HepG2 (cell line): Measurements from ENCODE around the gene KDM7A. TPM values are rescaled to one million over a fixed set of nuclear protein-coding genes. Genes with fewer than 3 reads are reported as not detected.
A peak's percentile ranks its signal among the peaks of the same experiment; 100 is the strongest.

Experiments
- NFAT5 ChIP-seq: sonication (generic); formaldehyde crosslinking; IDR thresholded peaks from 2 replicates; pipeline ENCODE4 v1.4.0; 2020; ENCODE audit warnings: missing genetic modification reagents
- PHF5A ChIP-seq: IDR thresholded peaks from one replicate; pipeline ENCODE4 v1.6.1; 2018; ENCODE audit warnings: low read depth, missing genetic modification reagents; ENCODE audit not compliant: unreplicated experiment
- RERE ChIP-seq: IDR thresholded peaks from 2 replicates; pipeline ENCODE4 v1.6.1; 2016; ENCODE audit warnings: low read depth, missing genetic modification reagents, missing compliant biosample characterization
- SMC3 ChIP-seq: IDR thresholded peaks from 2 replicates; pipeline ENCODE4 v1.6.1; 2011; ENCODE audit warnings: low read length, improper control_type of control experiment
- TRAFD1 ChIP-seq: sonication (generic); formaldehyde crosslinking; IDR thresholded peaks from 2 replicates; pipeline ENCODE4 v1.5.1; 2020; ENCODE audit warnings: missing genetic modification reagents, mild to moderate bottlenecking, borderline replicate concordance
- ZBTB43 ChIP-seq: sonication (generic); formaldehyde crosslinking; conservative IDR thresholded peaks from 2 replicates; pipeline ENCODE4 v1.4.0; 2020; ENCODE audit warnings: missing genetic modification reagents
- ZNF143 ChIP-seq: sonication (generic); formaldehyde crosslinking; IDR thresholded peaks from 2 replicates; pipeline ENCODE4 v1.4.0; 2020; ENCODE audit warnings: missing genetic modification reagents
- ZNF816 ChIP-seq: sonication (generic); formaldehyde crosslinking; IDR thresholded peaks from 2 replicates; pipeline ENCODE4 v1.8.0; 2022; ENCODE audit warnings: missing genetic modification reagents, mild to moderate bottlenecking, borderline replicate concordance
- ZSCAN22 ChIP-seq: sonication (generic); formaldehyde crosslinking; IDR thresholded peaks from 2 replicates; pipeline ENCODE4 v1.4.0; 2020; ENCODE audit warnings: mild to moderate bottlenecking, missing genetic modification reagents
- polyA plus RNA-seq, 8 experiments: library from polyadenylated mRNA; depleted of rRNA in 3 of 8; stranded (reverse) in 7 of 8; unstranded in 1 of 8; fragments of >200 nt; fragmentation: Illumina TruSeq in 4 of 8; extraction: Trizol in 4 of 8; gene quantifications; 2 replicates each; pipeline versions ENCODE4 v1.2.1 to v1.2.3, GENCODE V29; 2011 to 2016; ENCODE audit warnings: low read depth in 4 of 8, missing spikeins in 1 of 8, mixed read lengths in 1 of 8; ENCODE audit not compliant: insufficient read depth in 1 of 8
- total RNA-seq, 5 experiments: library from RNA; depleted of rRNA; stranded (reverse); fragments of >200 nt; fragmentation: Illumina TruSeq; extraction: Trizol; gene quantifications; 2 replicates each; pipeline ENCODE4 v1.2.3, GENCODE V29; 2016; ENCODE audit warnings: low read depth in 1 of 5
- TF ChIP-seq, protein P1 (sequence below): sonication (generic); formaldehyde crosslinking; IDR thresholded peaks from 2 replicates; pipeline ENCODE4 v1.5.0; 2020; ENCODE audit warnings: missing genetic modification reagents
- TF ChIP-seq, protein P2 (sequence below): sonication (generic); formaldehyde crosslinking; IDR thresholded peaks from 2 replicates; pipeline ENCODE4 v1.5.1; 2020; ENCODE audit warnings: mild to moderate bottlenecking, missing genetic modification reagents, borderline replicate concordance

The KDM7A gene
- total and polyA plus RNA-seq, 2 of the 13 experiments (the other 11 are each of a cell fraction or from before 2014, with no cell fraction given), result 10.8 to 16.8 TPM

GRCh38 chr7:140049339-140050024 lies 127.3 kb downstream of the KDM7A start (continued):
- TF ChIP-seq NFAT5 (CRISPR knock-in tag) (0 out of 2 replicates have a peak, but pooled peaks have one; percentile 51), ZNF816 (CRISPR knock-in tag) (no peak), SMC3 (no peak), ZBTB43 (CRISPR knock-in tag) (peak; percentile 92; the same call in 1 of the 2 replicates), ZSCAN22 (CRISPR knock-in tag) (peak; percentile 79; the same call in 1 of the 2 replicates), TRAFD1 (CRISPR knock-in tag) (no peak), ZNF143 (CRISPR knock-in tag) (no peak), PHF5A (CRISPR knock-in tag) (peak; percentile 87), RERE (peak; percentile 96)
- TF ChIP-seq, protein P1, sequence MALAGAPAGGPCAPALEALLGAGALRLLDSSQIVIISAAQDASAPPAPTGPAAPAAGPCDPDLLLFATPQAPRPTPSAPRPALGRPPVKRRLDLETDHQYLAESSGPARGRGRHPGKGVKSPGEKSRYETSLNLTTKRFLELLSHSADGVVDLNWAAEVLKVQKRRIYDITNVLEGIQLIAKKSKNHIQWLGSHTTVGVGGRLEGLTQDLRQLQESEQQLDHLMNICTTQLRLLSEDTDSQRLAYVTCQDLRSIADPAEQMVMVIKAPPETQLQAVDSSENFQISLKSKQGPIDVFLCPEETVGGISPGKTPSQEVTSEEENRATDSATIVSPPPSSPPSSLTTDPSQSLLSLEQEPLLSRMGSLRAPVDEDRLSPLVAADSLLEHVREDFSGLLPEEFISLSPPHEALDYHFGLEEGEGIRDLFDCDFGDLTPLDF (CRISPR knock-in tag), result peak; percentile 69; the same call in 1 of the 2 replicates
- TF ChIP-seq, protein P2, sequence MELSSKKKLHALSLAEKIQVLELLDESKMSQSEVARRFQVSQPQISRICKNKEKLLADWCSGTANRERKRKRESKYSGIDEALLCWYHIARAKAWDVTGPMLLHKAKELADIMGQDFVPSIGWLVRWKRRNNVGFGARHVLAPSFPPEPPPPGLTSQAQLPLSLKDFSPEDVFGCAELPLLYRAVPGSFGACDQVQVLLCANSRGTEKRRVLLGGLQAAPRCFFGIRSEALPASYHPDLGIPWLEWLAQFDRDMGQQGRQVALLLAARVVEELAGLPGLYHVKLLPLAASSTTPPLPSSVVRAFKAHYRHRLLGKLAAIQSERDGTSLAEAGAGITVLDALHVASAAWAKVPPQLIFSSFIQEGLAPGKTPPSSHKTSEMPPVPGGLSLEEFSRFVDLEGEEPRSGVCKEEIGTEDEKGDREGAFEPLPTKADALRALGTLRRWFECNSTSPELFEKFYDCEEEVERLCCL, result peak; percentile 27; the same call in 1 of the 2 replicates
